Ishikawa (cell line): Measurements from ENCODE around the gene DCUN1D2.

Experiments
- CEBPB ChIP-seq: IDR thresholded peaks from 2 replicates; pipeline ENCODE4 v1.6.1; 2012
- CREB1 ChIP-seq: IDR thresholded peaks from 2 replicates; pipeline ENCODE4 v1.6.1; 2012; ENCODE audit warnings: low read depth
- EGR1 ChIP-seq: IDR thresholded peaks from 2 replicates; pipeline ENCODE4 v1.6.1; 2012
- EP300 ChIP-seq: IDR thresholded peaks from 2 replicates; pipeline ENCODE4 v1.6.1; 2012; ENCODE audit warnings: borderline replicate concordance
- FOXM1 ChIP-seq: IDR thresholded peaks from 2 replicates; pipeline ENCODE4 v1.6.1; 2012; ENCODE audit warnings: low read depth, borderline replicate concordance
- MAX ChIP-seq: IDR thresholded peaks from 2 replicates; pipeline ENCODE4 v1.6.1; 2012
- NFIC ChIP-seq: IDR thresholded peaks from 2 replicates; pipeline ENCODE4 v1.6.1; 2012
- RAD21 ChIP-seq: IDR thresholded peaks from 2 replicates; pipeline ENCODE4 v1.6.1; 2012; ENCODE audit warnings: low read depth
- REST ChIP-seq: IDR thresholded peaks from 2 replicates; pipeline ENCODE4 v1.6.1; 2012; ENCODE audit warnings: low read depth, mild to moderate bottlenecking
- TAF1 ChIP-seq: IDR thresholded peaks from 2 replicates; pipeline ENCODE4 v1.6.1; 2012; ENCODE audit warnings: low read depth, mild to moderate bottlenecking
- TCF12 ChIP-seq: IDR thresholded peaks from 2 replicates; pipeline ENCODE4 v1.6.1; 2012; ENCODE audit warnings: low read depth
- TEAD4 ChIP-seq: IDR thresholded peaks from 2 replicates; pipeline ENCODE4 v1.6.1; 2012
- USF1 ChIP-seq: IDR thresholded peaks from 2 replicates; pipeline ENCODE4 v1.6.1; 2012
- YY1 ChIP-seq: IDR thresholded peaks from 2 replicates; pipeline ENCODE4 v1.6.1; 2012; ENCODE audit warnings: low read depth
- ZBTB7A ChIP-seq: IDR thresholded peaks from 2 replicates; pipeline ENCODE4 v1.6.1; 2012; ENCODE audit warnings: low read depth

Gene DCUN1D2

GRCh38 chr13:113452942-113453901 is 37.3 kb downstream of the DCUN1D2 start, which contains the start of gene ADPRHL1:
TSS of gene ADPRHL1 (minus strand) at chr13:113453488. CDS start at chr13:113453437, 51 bp downstream.
- TF ChIP-seq REST = no peak
- TF ChIP-seq CEBPB = no peak
- TF ChIP-seq NFIC = no peak
- no peak for TF ChIP-seq TCF12
- TF ChIP-seq EGR1 = no peak
- TF ChIP-seq ZBTB7A = no peak
- TF ChIP-seq FOXM1 = no peak
- no peak for TF ChIP-seq EP300
- no peak for TF ChIP-seq RAD21
- no peak for TF ChIP-seq USF1
- no peak for TF ChIP-seq YY1
- no peak for TF ChIP-seq TEAD4
- TF ChIP-seq CREB1 = no peak
- TF ChIP-seq TAF1 = no peak
- TF ChIP-seq MAX = no peak

- no peak for TF ChIP-seq EP300
- TF ChIP-seq TCF12 = no peak
- TF ChIP-seq CEBPB = no peak
- no peak for TF ChIP-seq REST
- no peak for TF ChIP-seq MAX
- no peak for TF ChIP-seq TAF1
- TF ChIP-seq NFIC = no peak
- TF ChIP-seq EGR1 = no peak
- no peak for TF ChIP-seq ZBTB7A
- no peak for TF ChIP-seq RAD21
- no peak for TF ChIP-seq CREB1
- TF ChIP-seq USF1 = no peak
- no peak for TF ChIP-seq TEAD4
- TF ChIP-seq YY1 = no peak
- TF ChIP-seq FOXM1 = no peak
These were observed 38.0 kb downstream of the DCUN1D2 start for GRCh38 chr13:113452466-113452865.

- no peak for TF ChIP-seq TAF1
- no peak for TF ChIP-seq NFIC
- TF ChIP-seq REST = no peak
- TF ChIP-seq CEBPB = no peak
- TF ChIP-seq EGR1 = no peak
These were observed 38.5 kb downstream of the DCUN1D2 start for GRCh38 chr13:113451951-113452421.
